ENCODE measurements around the gene SYNDIG1.

The SYNDIG1 gene

GRCh38 chr20:24473435-24474223, 4.2 kb downstream of the SYNDIG1 start:
- no peak for DNase-seq (ENCODE audit: low spot score)

GRCh38 chr20:24477831-24478547, 8.6 kb downstream of the SYNDIG1 start:
- DNase-seq (ENCODE audit: low spot score) = no peak

DNA sequence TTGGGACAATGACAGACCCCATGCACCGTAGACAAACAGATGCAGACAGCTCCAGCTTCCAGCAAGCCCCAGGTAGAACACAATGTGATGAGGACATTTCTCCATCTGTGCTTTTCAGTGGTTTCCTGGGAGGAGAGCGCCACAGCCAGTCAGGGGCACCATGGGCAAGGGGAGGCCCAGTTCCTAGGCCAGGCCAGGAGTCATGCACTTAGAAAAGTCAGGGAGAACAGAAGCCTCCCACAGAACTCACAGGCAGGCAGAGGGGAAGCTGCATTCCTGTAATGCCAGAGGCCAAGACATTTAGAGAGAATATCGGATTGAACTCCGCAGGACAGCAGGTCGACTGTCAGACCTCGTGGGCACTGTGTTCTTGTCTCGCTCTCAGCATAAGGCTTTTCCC, 9.2 kb downstream of the SYNDIG1 start:
- no peak for DNase-seq (ENCODE audit: low spot score)

DNA sequence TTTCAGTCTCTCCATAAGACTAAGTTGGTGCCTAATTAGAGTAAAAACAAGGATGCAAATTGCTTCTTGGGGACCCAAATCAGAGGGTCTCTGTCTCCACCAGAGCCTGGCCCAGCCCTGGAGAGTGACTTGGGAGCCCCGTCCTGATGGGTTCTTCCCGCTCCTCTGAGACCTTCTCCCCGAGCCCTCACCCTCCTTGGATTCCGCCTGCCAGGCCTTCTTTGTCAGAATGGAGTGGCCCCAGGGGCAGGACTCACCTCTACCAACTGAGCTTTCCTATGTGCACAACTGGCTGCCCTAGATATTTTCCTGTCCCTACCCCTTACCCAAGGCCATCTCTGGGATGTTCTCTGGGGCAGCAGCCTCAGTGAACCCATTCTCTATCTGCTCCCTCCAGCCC, 9.7 kb downstream of the SYNDIG1 start:
- DNase-seq (ENCODE audit: low spot score) = no peak

DNA sequence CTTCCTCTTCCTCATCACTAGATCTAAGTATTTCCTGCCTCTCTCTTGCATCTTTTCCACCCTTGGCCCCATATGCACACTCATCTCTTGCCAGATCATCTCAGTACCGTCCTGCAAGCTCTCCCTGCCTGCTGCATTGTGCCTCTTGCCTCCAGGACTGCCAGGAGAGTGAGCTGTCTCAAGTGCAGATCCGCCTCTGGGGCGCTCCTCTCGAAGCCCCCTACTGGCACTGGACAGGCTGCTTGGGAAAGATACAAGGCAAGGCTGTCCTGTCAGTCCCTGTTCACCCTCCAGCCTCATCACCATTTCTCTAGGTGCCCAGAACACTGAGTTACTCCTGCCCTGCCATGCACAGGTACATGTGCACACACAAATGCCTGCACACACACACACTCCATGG, 10.2 kb downstream of the SYNDIG1 start:
- DNase-seq (ENCODE audit: low spot score) = no peak

DNA sequence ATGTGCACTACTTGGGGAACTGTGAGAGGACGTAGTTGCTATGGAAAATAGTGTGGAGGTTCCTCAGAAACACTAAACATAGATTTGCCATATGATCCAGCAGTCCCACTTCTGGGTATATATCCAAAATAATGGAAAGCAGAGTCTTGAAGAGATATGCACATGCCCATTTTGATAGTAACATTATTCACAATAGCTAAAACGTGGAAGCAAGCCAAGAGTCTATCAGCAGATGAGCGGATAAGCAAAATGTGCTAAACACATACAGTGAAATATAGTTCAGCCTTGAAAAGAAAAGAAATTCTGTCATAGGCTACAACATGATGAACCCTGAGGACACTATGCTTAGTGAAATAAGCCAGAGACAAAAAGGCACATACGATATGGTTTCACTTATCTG, 11.1 kb downstream of the SYNDIG1 start:
- DNase-seq (ENCODE audit: low spot score) = no peak

DNA sequence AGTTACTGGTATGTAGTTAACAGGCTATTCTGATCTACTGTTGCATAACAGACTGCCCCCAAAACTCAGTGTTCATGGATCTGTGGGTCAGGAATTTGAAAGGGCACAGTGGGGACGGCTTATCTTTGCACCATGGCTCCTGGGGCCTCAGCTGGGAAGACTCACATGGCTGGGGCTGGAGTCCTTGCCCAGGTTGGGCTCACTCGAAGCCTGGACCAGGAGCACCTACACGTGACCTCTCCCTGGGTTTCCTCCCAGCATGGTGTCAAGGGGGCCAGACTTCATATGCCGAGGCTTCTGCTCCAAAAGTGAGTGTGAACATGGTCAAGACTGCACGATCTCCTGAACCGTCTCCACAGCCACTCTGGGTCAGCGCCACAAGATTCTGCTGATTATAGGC, 11.7 kb downstream of the SYNDIG1 start:
- no peak for DNase-seq (ENCODE audit: low spot score)

DNA sequence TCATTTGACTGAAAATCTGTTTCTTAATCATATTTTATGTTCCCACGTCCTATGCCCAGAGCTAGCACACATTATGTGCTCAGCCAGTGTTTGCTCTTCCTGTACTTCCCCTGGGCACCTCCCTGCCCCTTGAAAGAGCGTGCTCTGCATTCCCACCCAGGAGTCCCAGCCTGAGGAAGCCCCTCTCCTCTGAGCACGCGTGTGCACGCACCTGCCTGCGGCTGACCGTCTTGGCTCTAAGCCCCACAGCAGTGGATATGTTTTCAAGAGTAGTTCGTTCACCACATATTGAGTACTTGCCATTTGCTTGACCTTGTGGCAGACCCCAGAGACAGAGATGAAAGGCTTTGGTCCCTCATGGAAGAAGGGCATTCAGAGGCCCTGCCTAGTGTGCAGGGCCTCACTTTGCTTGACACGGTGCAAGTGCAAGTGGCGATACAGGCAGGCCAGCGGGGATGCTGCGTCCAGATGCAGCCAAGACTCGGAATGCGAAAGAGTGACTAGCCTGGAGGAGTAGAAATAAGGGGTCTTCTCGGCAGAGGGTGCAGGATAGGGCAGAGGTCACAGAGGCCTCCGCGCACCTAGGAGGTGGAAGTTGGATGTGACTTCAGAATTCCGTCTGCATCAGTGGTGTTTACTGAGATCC, 14.1 kb downstream of the SYNDIG1 start:
- DNase-seq (ENCODE audit: low spot score) = no peak

DNA sequence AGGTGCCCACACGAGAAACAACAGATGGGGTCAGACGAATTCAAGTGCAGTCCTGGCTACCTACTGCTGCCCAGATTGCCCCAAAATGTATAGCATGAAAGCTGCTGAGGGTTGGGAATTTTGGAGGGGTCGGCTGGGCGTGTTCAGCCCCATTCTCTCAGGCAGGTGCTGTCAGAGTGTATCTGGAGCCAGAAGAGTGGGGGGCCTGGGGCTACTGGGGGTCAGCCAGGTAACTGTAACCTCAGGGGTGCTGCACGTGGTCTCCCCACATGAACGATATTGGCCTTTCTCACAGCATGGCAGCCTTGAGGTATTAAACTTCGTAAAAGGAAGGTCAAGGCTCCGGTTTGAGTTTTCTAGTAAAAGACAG, 14.6 kb downstream of the SYNDIG1 start:
- no peak for DNase-seq (ENCODE audit: low spot score)

DNA sequence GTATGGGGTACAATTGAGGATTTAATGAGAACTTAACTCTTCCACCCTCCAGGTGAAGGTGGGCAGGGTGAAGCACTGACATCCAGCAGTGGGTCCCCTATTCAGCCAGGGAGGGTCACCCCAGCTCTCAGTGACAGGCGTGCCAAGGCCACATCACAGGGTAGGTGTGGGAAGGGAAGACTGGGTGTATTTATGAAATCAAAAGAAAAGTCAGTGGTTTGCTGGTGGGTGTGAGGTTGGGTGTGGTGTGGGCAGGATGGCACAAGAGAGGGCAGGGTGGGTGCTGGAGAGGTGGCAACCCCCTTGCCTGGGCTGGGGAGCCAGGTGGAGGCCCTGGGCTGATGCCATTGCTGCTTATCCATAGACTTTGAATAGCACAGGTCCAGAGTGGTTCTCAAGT, 16.6 kb downstream of the SYNDIG1 start:
- DNase-seq (ENCODE audit: low spot score) = no peak

DNA sequence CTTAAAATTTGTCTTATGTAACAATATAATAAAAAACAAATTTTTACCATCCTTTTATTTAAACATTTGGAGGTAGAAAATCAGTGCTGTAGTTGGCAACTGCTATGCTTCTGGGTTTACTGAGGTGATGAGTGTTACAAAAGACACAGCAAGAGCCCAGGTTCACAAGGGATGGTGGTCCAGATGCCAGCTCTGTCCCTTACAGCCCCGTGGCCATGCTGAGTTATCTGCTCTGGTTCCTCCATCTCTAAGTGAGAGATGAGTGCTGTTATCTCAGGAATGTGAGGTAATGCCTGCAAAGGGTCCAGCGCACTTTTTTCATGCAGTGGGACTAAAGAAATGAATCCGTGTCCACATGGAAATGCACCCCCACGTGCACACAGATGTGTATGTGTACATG, 17.8 kb downstream of the SYNDIG1 start:
- no peak for DNase-seq (ENCODE audit: low spot score)

GRCh38 chr20:24487648-24488047, 18.2 kb downstream of the SYNDIG1 start:
- no peak for DNase-seq (ENCODE audit: low spot score)

- DNase-seq (ENCODE audit: low spot score) = no peak
Measured at GRCh38 chr20:24488064-24488799, 18.8 kb downstream of the SYNDIG1 start.

GRCh38 chr20:24488800-24489175, 19.4 kb downstream of the SYNDIG1 start:
- no peak for DNase-seq (ENCODE audit: low spot score)

DNA sequence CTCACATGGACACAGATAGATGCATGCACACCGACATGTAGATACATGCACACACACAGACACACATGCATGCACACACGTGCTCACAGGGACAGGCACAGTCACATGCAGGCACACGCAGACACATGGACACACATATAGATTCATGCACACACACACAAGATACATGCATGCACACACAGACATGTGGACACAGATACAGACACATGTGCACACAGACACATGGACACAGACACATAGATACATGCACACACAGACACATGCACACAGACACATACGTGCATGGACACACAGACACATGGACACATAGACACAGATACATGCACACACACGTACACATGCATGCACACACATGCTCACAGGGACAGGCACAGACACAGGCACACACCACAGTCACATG, 19.8 kb downstream of the SYNDIG1 start:
- no peak for DNase-seq (ENCODE audit: low spot score)

DNA sequence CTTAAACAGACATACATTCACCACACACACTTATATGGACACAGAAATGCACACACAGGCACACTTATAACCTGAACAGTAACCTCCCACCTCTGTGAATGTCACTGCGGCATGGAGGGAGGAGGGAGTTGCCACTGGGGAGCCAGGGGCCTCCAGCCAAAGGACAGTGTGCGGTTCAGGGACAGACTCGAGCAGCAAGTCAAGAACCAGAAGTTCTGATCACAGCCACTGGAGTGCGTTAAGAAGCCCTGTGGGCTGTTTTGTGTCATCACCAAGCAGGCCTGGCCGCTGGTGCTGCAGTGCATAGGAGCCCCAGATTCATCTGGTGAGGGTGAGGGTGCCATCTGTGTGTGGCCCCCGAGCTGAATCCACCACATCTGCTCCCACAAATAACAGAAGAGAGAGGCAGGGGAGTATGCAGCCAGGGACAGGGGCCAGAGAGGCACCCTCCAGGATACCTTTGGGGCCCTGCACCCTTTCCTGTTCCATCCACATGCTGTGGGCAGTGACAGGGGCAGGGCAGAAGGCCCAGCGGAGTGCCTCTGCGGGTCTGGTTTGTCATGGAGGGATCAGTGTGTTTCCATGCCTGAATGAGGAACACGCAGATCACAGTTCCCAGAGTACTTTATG, 20.3 kb downstream of the SYNDIG1 start:
- DNase-seq (ENCODE audit: low spot score) = no peak

- DNase-seq (ENCODE audit: low spot score) = no peak
Measured at GRCh38 chr20:24490598-24490997, 21.2 kb downstream of the SYNDIG1 start.

DNA sequence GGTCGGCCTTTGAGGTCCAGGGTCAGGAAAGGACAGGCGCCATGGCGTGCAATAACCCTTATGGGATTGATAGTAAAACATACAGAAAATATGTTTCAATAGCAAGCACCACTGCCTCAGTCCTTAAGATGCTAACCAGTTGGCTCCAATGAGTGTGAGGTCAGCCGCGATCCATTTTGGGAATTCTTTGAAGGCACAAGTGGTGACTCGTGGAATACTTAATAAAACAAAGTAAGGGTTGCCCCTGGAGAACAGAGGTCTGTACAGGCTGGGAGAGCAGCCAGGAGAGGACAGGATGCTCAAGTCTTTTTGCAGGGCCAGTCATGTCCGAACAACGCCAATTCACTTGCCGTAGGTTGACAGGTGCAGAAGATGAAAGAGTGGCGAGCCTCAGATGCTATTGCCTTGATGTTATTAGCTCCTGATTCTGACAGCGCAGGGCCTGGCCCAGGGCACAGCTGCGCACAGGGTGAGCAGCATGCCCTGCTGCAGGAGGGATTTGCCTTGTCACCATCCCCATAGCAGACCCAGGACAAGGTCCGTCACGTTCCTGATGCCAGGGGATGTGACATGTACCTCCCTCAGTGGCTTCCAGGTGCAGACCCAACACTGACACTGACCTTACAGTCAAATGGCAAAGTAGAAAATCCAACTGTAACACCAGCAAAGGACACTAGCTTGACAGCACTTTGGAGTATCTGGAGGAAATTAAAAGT, 21.8 kb downstream of the SYNDIG1 start:
- no peak for DNase-seq (ENCODE audit: low spot score)

DNA sequence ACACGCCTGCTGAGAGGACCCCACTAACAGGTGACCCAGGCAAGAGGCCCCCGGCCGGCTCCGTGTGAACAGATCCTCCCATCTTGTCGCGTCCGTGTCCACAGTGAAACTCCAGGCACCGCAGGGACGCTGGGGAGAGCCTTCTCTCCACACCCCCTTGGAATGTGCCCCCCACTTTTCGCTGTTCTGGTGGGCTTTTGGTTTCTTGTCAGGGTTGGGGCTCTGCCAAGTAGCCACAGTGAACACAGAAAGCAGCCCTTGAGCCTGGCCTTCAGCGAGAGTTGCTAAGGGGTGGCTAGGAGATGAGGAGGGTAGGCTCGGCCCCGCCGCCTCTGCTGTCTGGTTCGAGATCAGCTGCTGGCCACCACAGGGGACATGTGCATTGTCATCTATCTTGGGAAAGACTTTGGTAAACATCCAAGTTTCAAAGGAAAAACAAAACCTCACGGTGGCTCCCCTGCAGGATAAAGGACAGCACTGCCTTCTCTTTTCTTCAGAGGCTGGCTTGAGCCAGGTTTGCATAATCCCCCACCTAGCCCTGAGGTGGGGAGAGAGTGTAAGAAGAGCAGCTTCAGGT, 22.7 kb downstream of the SYNDIG1 start:
- no peak for DNase-seq (ENCODE audit: low spot score)

DNA sequence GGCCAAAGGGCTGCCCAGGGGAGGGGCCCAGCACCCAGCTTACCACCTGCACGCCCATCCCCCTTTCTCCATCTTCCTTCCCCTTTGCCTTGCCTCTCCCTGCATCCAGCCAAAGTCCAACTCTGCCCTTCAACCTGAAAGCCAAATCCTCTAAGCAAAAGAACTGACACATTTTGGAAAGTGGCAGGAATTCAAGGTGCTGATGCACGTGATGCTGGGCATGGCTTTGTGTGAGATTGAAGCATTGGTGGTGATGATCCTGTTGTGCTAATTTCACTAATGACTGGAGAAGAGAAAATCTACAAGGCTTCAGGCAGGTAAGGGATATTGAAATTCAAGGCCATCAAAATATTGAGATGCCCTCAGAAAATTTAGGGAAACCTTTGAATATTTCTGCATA, 23.3 kb downstream of the SYNDIG1 start:
- DNase-seq (ENCODE audit: low spot score) = no peak

DNA sequence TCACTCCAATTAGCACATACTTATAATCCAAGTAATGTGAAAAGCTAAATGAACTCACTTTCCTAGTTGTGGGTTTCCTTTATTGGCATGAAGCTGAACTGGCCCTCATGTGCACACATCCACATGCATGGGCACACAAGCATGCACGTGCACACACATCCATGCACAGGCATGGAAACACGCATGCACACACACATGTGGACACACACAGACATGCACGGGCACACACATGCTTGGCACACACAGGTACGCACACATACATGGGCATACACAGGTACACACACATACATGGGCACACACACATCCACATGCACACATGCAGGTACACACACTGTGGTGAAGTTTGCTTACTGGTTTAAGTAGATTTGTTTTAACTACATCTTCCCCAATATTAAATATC, 23.8 kb downstream of the SYNDIG1 start:
- DNase-seq (ENCODE audit: low spot score) = no peak
